ENCODE data around the gene BAD.

DNA sequence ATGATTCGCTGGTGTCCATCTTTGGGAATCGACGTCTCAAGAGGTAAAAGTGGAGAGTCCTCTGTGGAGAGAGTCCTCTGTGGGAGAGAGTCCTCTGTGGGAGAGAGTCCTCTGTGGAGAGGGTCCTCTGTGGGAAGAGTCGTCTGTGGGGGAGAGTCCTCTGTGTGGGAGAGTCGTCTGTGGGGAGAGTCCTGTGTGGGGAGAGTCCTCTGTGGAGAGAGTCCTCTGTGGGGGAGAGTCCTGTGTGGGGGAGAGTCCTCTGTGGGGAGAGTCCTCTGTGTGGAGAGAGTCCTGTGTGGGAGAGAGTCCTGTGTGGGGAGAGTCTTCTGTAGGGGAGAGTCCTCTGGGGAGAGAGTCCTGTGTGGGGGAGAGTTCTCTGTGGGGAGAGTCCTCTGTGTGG is 36.6 kb upstream of the BAD start:
- TF ChIP-seq POLR2A (IDR thresholded peaks at IDR 0.05) (no peak), CTCF (IDR thresholded peaks at IDR 0.05) (no peak)

All from heart left ventricle (tissue), 13 donors.